ENCODE measurements around the gene TEF.

DNA sequence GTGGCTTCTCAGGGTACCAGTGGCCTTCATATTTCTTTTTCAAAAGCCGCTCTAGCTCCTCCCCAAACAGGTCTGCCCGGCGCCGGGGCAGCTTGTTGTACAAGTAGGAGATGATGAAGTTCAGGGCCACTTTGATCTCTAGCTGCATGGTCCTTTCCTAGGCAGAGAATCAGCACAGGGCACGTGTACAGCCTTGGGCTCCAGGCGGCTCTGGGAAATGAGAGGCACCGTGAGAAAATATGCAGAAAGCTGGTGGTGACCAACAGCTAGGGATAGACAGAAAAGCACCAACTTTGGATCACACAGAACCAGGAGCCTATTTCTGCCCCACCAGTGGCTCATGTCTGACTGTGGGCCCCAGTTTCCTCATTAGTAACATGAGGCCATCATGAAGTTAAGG lies 55.5 kb downstream of the TEF start:
- TF ChIP-seq FOXM1 (IDR thresholded peaks at IDR 0.05; ENCODE audit: borderline replicate concordance, low read depth) (no peak), REST (IDR thresholded peaks at IDR 0.05; ENCODE audit: low read depth) (no peak), CREB1 (IDR thresholded peaks at IDR 0.05; ENCODE audit: low read depth) (no peak)

All from Ishikawa (cell line).